ENCODE data around the gene MAP1A. TPM values are rescaled to one million over a fixed set of nuclear protein-coding genes. Genes with fewer than 3 reads are reported as not detected.

Gene MAP1A
- total and polyA plus RNA-seq, 2 experiments from 2014 or later: 0.81 to 2.0 TPM

DNA sequence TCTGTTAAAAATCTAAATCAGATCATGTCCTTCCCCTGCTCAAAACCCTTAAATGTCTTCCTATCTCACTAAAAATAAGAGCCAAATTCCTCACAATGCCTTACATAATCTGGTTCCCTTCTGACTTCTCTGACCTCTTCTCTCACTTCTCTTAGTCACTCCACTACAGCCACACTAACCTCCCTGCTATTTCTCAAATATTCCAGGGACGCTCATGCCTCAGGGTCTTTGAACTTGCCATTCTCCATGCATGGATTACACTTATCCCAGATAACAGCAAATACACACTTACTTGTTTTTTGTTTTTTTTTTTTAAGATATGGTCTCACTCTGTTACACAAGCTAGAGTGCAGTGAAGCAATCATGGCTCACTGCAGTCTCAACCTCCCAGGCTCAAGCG, 33.0 kb upstream of the MAP1A start (continued):
- TF ChIP-seq, protein P1, sequence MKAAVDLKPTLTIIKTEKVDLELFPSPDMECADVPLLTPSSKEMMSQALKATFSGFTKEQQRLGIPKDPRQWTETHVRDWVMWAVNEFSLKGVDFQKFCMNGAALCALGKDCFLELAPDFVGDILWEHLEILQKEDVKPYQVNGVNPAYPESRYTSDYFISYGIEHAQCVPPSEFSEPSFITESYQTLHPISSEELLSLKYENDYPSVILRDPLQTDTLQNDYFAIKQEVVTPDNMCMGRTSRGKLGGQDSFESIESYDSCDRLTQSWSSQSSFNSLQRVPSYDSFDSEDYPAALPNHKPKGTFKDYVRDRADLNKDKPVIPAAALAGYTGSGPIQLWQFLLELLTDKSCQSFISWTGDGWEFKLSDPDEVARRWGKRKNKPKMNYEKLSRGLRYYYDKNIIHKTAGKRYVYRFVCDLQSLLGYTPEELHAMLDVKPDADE (IDR thresholded peaks at IDR 0.05): no peak
- TF ChIP-seq ZNF331 (CRISPR knock-in tag; IDR thresholded peaks at IDR 0.05; ENCODE audit: low read depth): no peak

DNA sequence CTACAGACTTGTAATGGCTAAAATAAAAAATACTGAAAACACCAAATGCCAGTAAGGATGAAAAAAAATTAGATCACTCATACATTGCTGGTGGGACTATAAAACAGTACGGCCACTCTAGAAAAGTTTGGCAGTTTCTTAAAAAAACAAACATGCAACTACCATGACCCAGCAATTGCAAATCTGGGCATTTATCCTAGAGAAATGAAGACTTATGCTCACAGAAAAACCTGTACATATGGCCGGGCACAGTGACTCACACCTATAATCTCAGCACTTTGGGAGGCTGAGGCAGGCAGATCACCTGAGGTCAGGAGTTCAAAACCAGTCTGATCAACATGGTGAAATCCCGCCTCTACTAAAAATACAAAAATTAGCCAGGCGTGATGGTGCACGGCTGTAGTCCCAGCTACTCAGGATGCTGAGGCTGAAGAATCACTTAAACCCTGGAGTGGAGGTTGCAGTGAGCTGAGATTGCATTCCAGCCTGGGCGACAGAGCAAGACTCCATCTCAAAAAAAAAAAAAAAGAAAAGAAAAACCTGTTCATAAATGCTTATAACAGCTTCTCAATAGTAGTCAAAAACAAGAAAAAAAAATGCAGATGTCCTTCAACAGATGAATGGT, 30.0 kb upstream of the MAP1A start:
- TF ChIP-seq STAT1 (IDR thresholded peaks at IDR 0.05; ENCODE audit: unreplicated experiment) (no peak), JUNB (IDR thresholded peaks at IDR 0.05; ENCODE audit: unreplicated experiment) (no peak), ZNF331 (CRISPR knock-in tag; IDR thresholded peaks at IDR 0.05; ENCODE audit: low read depth) (no peak), EZH2phosphoT487 (IDR thresholded peaks at IDR 0.05; ENCODE audit: unreplicated experiment) (no peak), NANOG (IDR thresholded peaks at IDR 0.05; ENCODE audit: borderline replicate concordance) (no peak), ZNF114 (CRISPR knock-in tag; IDR thresholded peaks at IDR 0.05) (no peak), POLR2AphosphoS5 (IDR thresholded peaks at IDR 0.05; ENCODE audit: low read depth) (no peak)
- TF ChIP-seq, protein P2, sequence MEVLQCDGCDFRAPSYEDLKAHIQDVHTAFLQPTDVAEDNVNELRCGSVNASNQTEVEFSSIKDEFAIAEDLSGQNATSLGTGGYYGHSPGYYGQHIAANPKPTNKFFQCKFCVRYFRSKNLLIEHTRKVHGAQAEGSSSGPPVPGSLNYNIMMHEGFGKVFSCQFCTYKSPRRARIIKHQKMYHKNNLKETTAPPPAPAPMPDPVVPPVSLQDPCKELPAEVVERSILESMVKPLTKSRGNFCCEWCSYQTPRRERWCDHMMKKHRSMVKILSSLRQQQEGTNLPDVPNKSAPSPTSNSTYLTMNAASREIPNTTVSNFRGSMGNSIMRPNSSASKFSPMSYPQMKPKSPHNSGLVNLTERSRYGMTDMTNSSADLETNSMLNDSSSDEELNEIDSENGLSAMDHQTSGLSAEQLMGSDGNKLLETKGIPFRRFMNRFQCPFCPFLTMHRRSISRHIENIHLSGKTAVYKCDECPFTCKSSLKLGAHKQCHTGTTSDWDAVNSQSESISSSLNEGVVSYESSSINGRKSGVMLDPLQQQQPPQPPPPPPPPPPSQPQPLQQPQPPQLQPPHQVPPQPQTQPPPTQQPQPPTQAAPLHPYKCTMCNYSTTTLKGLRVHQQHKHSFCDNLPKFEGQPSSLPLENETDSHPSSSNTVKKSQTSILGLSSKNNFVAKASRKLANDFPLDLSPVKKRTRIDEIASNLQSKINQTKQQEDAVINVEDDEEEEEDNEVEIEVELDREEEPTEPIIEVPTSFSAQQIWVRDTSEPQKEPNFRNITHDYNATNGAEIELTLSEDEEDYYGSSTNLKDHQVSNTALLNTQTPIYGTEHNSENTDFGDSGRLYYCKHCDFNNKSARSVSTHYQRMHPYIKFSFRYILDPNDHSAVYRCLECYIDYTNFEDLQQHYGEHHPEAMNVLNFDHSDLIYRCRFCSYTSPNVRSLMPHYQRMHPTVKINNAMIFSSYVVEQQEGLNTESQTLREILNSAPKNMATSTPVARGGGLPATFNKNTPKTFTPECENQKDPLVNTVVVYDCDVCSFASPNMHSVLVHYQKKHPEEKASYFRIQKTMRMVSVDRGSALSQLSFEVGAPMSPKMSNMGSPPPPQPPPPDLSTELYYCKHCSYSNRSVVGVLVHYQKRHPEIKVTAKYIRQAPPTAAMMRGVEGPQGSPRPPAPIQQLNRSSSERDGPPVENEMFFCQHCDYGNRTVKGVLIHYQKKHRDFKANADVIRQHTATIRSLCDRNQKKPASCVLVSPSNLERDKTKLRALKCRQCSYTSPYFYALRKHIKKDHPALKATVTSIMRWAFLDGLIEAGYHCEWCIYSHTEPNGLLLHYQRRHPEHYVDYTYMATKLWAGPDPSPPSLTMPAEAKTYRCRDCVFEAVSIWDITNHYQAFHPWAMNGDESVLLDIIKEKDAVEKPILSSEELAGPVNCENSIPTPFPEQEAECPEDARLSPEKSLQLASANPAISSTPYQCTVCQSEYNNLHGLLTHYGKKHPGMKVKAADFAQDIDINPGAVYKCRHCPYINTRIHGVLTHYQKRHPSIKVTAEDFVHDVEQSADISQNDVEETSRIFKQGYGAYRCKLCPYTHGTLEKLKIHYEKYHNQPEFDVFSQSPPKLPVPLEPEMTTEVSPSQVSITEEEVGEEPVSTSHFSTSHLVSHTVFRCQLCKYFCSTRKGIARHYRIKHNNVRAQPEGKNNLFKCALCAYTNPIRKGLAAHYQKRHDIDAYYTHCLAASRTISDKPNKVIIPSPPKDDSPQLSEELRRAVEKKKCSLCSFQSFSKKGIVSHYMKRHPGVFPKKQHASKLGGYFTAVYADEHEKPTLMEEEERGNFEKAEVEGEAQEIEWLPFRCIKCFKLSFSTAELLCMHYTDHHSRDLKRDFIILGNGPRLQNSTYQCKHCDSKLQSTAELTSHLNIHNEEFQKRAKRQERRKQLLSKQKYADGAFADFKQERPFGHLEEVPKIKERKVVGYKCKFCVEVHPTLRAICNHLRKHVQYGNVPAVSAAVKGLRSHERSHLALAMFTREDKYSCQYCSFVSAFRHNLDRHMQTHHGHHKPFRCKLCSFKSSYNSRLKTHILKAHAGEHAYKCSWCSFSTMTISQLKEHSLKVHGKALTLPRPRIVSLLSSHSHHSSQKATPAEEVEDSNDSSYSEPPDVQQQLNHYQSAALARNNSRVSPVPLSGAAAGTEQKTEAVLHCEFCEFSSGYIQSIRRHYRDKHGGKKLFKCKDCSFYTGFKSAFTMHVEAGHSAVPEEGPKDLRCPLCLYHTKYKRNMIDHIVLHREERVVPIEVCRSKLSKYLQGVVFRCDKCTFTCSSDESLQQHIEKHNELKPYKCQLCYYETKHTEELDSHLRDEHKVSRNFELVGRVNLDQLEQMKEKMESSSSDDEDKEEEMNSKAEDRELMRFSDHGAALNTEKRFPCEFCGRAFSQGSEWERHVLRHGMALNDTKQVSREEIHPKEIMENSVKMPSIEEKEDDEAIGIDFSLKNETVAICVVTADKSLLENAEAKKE (CRISPR knock-in tag; IDR thresholded peaks at IDR 0.05): no peak
- TF ChIP-seq, protein P3, sequence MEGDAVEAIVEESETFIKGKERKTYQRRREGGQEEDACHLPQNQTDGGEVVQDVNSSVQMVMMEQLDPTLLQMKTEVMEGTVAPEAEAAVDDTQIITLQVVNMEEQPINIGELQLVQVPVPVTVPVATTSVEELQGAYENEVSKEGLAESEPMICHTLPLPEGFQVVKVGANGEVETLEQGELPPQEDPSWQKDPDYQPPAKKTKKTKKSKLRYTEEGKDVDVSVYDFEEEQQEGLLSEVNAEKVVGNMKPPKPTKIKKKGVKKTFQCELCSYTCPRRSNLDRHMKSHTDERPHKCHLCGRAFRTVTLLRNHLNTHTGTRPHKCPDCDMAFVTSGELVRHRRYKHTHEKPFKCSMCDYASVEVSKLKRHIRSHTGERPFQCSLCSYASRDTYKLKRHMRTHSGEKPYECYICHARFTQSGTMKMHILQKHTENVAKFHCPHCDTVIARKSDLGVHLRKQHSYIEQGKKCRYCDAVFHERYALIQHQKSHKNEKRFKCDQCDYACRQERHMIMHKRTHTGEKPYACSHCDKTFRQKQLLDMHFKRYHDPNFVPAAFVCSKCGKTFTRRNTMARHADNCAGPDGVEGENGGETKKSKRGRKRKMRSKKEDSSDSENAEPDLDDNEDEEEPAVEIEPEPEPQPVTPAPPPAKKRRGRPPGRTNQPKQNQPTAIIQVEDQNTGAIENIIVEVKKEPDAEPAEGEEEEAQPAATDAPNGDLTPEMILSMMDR (conservative IDR thresholded peaks at IDR 0.05; ENCODE audit: low read depth in 2 of 2): no peak
- Histone ChIP-seq H2AFZ (no peak overlapping the region), H3K27ac (ENCODE audit: low read depth) (no peak overlapping the region), H3K79me2 (replicated peaks; ENCODE audit: insufficient read depth) (peaks cover 65% of the 10 kb centered on the region), H3K4me2 (no peak overlapping the region), H4K20me1 (replicated peaks; ENCODE audit: insufficient read depth) (peaks cover 28% of the 10 kb centered on the region), H3F3A (replicated peaks; ENCODE audit: low read depth) (no peaks in the 10 kb centered on the region), H3K4me1 (ENCODE audit: insufficient read depth) (peaks cover 10% of the 10 kb centered on the region), H3K9me2 (ENCODE audit: insufficient read depth) (no peaks in the 10 kb centered on the region), H3K4me3 (no peak overlapping the region), H3K27me3 (ENCODE audit: insufficient read depth) (no peaks in the 10 kb centered on the region), H3K36me3 (ENCODE audit: insufficient read depth) (peaks cover 45% of the 10 kb centered on the region; the same call in 1 of the 2 replicates)
- no peaks in the 10 kb centered on the region for H3K9me3 Mint-ChIP-seq
- no peaks in the 10 kb centered on the region for H3K27me3 Mint-ChIP-seq (ENCODE audit: insufficient read depth, low read depth, poor library complexity)
- H3K36me3 Mint-ChIP-seq (ENCODE audit: low read depth): peaks cover 85% of the 10 kb centered on the region
- no peak for ATAC-seq
- no peak overlapping the region for H3K27ac Mint-ChIP-seq
- H3K4me3 Mint-ChIP-seq: no peak overlapping the region
- H3K4me1 Mint-ChIP-seq: peaks cover 24% of the 10 kb centered on the region
- no peak for DNase-seq (ENCODE audit: low spot score)
